ENCODE data around the gene AGBL4.

Gene AGBL4

GRCh38 chr1:48674641-48675040 lies 1349.1 kb downstream of the AGBL4 start:
- no peak for TF ChIP-seq CTCF (IDR thresholded peaks at IDR 0.05; ENCODE audit: borderline replicate concordance, insufficient read depth, low read depth, low read length)
- H3K4me3 ChIP-seq (ENCODE audit: low read depth, low read length) = no peak overlapping the region

GRCh38 chr1:48673332-48674105 lies 1350.2 kb downstream of the AGBL4 start:
- H3K4me3 ChIP-seq (ENCODE audit: low read depth, low read length) = no peak overlapping the region
- 0 out of 2 replicates have a peak, but pooled peaks have one; percentile 38 for TF ChIP-seq CTCF (IDR thresholded peaks at IDR 0.05; ENCODE audit: borderline replicate concordance, insufficient read depth, low read depth, low read length)

GRCh38 chr1:48671578-48671977 lies 1352.2 kb downstream of the AGBL4 start:
- H3K4me3 ChIP-seq (ENCODE audit: low read depth, low read length) = no peak overlapping the region
- TF ChIP-seq CTCF (IDR thresholded peaks at IDR 0.05; ENCODE audit: borderline replicate concordance, insufficient read depth, low read depth, low read length) = no peak

- H3K4me3 ChIP-seq (ENCODE audit: low read depth, low read length) = no peak overlapping the region
Measured at GRCh38 chr1:48670234-48671020, 1353.3 kb downstream of the AGBL4 start.

GRCh38 chr1:48668339-48668738 lies 1355.4 kb downstream of the AGBL4 start:
- no peak for TF ChIP-seq CTCF (IDR thresholded peaks at IDR 0.05; ENCODE audit: borderline replicate concordance, insufficient read depth, low read depth, low read length)
- H3K4me3 ChIP-seq (ENCODE audit: low read depth, low read length) = no peak overlapping the region

More at GRCh38 chr1:48670234-48671020, 1353.3 kb downstream of the AGBL4 start:
- TF ChIP-seq CTCF (IDR thresholded peaks at IDR 0.05; ENCODE audit: borderline replicate concordance, insufficient read depth, low read depth, low read length) = no peak

- no peak for TF ChIP-seq CTCF (IDR thresholded peaks at IDR 0.05; ENCODE audit: borderline replicate concordance, insufficient read depth, low read depth, low read length)
- H3K4me3 ChIP-seq (ENCODE audit: low read depth, low read length) = no peak overlapping the region
Measured at GRCh38 chr1:48667782-48668181, 1356.0 kb downstream of the AGBL4 start.
